Measurements from ENCODE around the gene CFAP61.

- TF ChIP-seq CTCF (IDR thresholded peaks at IDR 0.05) (no peak), POLR2A (IDR thresholded peaks at IDR 0.05) (no peak)
These were observed 131.8 kb downstream of the CFAP61 start for GRCh38 chr20:20184149-20184548.

All from thyroid gland (tissue), 4 donors.